HL-60 (cell line): Measurements from ENCODE around the gene DNM3.

Experiments
- DNase-seq, 2 experiments: peaks; one replicate each; pipeline ENCODE4 v3.0.0-alpha.2; 2010 to 2020; ENCODE audit warnings: low read depth in 1 of 2, low spot score in 1 of 2
- H3K27ac ChIP-seq: fragments of 250-450 bp; sonication (Bioruptor Pico); replicated peaks from 2 replicates; pipeline ENCODE4 v1.5.1; 2020; ENCODE audit warnings: mild to moderate bottlenecking, moderate library complexity
- H3K27me3 ChIP-seq: fragments of 250-450 bp; sonication (Bioruptor Pico); 2 replicates; pipeline ENCODE4 v1.5.1; 2021; ENCODE audit warnings: mild to moderate bottlenecking, moderate library complexity; ENCODE audit not compliant: insufficient read depth, poor library complexity, severe bottlenecking
- H3K4me3 ChIP-seq: replicated peaks from 2 replicates; pipeline ENCODE4 v1.5.1; 2011; ENCODE audit warnings: mild to moderate bottlenecking, control low read depth, low read length; ENCODE audit not compliant: insufficient read depth
- CTCF ChIP-seq: IDR thresholded peaks from one replicate; pipeline ENCODE4 v1.5.1; 2011; ENCODE audit warnings: low read length, control low read depth, inconsistent platforms; ENCODE audit not compliant: insufficient read depth
- GABPA ChIP-seq: IDR thresholded peaks from 2 replicates; pipeline ENCODE4 v1.6.1; 2012; ENCODE audit warnings: low read depth
- POLR2AphosphoS5 ChIP-seq: IDR thresholded peaks from 2 replicates; pipeline ENCODE4 v1.6.1; 2012; ENCODE audit warnings: low read depth
- SPI1 ChIP-seq: IDR thresholded peaks from 2 replicates; pipeline ENCODE4 v1.6.1; 2012; ENCODE audit warnings: low read depth, mild to moderate bottlenecking, borderline replicate concordance
- TF ChIP-seq, protein P1 (sequence below): IDR thresholded peaks from 2 replicates; pipeline ENCODE4 v1.6.1; 2012; ENCODE audit warnings: low read depth; ENCODE audit not compliant: insufficient replicate concordance

Gene DNM3

DNA sequence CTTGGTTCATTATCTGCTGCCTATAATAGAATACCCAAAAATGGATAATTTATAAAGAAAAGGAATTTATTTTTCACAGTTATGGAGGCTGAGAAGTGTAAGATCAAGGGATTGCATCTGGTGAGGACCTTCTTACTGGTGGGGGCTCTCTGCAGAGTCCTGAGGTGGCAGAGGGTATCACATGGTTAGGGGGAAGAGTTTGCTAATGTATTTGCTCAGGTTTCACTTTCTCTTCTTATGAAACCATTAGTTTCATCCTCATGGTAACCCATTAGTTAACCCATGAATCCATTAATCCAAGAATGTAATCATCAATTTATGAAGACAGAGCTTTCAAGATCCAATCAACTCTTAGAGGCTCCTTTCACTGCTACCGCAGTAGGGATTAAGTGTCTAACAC lies 120.6 kb downstream of the DNM3 start:
- Histone ChIP-seq H3K27me3 (no peaks in the 10 kb centered on the region), H3K4me3 (no peak overlapping the region), H3K27ac (no peak overlapping the region)
- DNase-seq, result no peak
- TF ChIP-seq GABPA (no peak), CTCF (no peak), POLR2AphosphoS5 (no peak), SPI1 (no peak)
- TF ChIP-seq, protein P1, sequence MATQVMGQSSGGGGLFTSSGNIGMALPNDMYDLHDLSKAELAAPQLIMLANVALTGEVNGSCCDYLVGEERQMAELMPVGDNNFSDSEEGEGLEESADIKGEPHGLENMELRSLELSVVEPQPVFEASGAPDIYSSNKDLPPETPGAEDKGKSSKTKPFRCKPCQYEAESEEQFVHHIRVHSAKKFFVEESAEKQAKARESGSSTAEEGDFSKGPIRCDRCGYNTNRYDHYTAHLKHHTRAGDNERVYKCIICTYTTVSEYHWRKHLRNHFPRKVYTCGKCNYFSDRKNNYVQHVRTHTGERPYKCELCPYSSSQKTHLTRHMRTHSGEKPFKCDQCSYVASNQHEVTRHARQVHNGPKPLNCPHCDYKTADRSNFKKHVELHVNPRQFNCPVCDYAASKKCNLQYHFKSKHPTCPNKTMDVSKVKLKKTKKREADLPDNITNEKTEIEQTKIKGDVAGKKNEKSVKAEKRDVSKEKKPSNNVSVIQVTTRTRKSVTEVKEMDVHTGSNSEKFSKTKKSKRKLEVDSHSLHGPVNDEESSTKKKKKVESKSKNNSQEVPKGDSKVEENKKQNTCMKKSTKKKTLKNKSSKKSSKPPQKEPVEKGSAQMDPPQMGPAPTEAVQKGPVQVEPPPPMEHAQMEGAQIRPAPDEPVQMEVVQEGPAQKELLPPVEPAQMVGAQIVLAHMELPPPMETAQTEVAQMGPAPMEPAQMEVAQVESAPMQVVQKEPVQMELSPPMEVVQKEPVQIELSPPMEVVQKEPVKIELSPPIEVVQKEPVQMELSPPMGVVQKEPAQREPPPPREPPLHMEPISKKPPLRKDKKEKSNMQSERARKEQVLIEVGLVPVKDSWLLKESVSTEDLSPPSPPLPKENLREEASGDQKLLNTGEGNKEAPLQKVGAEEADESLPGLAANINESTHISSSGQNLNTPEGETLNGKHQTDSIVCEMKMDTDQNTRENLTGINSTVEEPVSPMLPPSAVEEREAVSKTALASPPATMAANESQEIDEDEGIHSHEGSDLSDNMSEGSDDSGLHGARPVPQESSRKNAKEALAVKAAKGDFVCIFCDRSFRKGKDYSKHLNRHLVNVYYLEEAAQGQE, result no peak

DNA sequence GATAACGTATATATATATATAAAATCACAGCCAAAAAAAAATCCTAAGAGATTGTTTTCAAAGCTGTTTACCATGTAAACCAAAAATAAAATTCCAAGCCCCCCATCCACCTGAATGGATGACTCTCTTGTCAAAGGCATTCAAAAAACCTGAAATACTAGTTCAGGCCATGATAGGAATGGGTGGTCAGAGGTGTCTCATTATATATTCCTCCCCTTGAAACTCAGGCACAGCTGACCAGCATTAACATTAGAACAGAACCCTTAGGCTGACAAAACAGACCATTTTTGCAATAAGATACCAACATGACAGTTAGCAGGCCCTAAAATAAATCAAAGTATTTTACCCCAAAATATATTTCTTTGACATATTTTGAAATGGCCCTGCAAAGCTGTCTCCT lies 122.5 kb downstream of the DNM3 start:
- H3K4me3 ChIP-seq, result no peak overlapping the region
- no peak overlapping the region for H3K27ac ChIP-seq
- no peak for DNase-seq
- TF ChIP-seq, protein P1, result no peak
- TF ChIP-seq CTCF (no peak), SPI1 (no peak), GABPA (no peak), POLR2AphosphoS5 (no peak)
- H3K27me3 ChIP-seq, result no peaks in the 10 kb centered on the region

DNA sequence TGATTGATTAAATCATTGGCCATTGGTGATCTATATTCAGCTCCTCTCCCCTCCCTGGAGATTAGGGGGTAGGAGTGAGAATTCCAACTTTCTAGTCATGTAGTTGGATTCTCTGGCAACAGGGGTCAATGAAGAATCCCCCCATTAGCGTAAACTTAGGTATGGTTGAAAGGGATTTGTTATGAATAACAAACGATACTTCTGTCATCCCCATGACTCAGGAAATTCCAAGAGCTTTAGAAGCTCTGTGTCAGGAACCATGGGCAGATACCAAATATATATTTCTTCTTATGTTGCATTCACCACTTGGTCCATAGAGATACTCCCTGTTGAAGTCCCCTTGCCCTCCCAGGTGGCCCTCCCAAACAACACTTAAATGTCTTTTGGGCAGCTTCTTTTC lies 124.5 kb downstream of the DNM3 start:
- TF ChIP-seq, protein P1, result no peak
- no peak for TF ChIP-seq CTCF
- TF ChIP-seq SPI1, result no peak
- TF ChIP-seq GABPA, result no peak
- TF ChIP-seq POLR2AphosphoS5, result no peak
- Histone ChIP-seq H3K27me3 (no peaks in the 10 kb centered on the region), H3K27ac (no peak overlapping the region), H3K4me3 (no peak overlapping the region)
- DNase-seq, result no peak
